Thymus (tissue), 11 donors: Measurements from ENCODE around the gene OTX2. TPM values are rescaled to one million over a fixed set of nuclear protein-coding genes. Genes with fewer than 3 reads are reported as not detected.

Experiments
- DNase-seq, 9 donors: peaks; one replicate each; pipeline ENCODE4 v3.0.0-alpha.2; 2013; ENCODE audit warnings: low spot score in 9 of 9, low read depth in 6 of 9, missing footprints in 1 of 9
- H3K27ac ChIP-seq, 2 donors: one replicate each; pipeline ENCODE4 v1.5.1; 2013; ENCODE audit warnings: control low read depth in 1 of 2, low read depth in 1 of 2, low read length in 1 of 2, mild to moderate bottlenecking in 1 of 2, moderate library complexity in 1 of 2
- H3K27me3 ChIP-seq, 2 donors: one replicate each; pipeline ENCODE4 v1.5.1; 2013; ENCODE audit warnings: low read length in 1 of 2; ENCODE audit not compliant: control insufficient read depth in 2 of 2, insufficient read depth in 1 of 2
- H3K36me3 ChIP-seq, 2 donors: one replicate each; pipeline ENCODE4 v1.5.1; 2013; ENCODE audit warnings: low read length in 1 of 2, mild to moderate bottlenecking in 1 of 2, moderate library complexity in 1 of 2; ENCODE audit not compliant: control insufficient read depth in 2 of 2, insufficient read depth in 2 of 2
- H3K4me1 ChIP-seq, 2 donors: one replicate each; pipeline ENCODE4 v1.5.1; 2013; ENCODE audit warnings: low read length in 2 of 2; ENCODE audit not compliant: control insufficient read depth in 2 of 2, insufficient read depth in 2 of 2
- H3K4me3 ChIP-seq, 2 donors: one replicate each; pipeline ENCODE4 v1.5.1; 2013; ENCODE audit warnings: low read length in 2 of 2, control low read depth in 1 of 2, mild to moderate bottlenecking in 1 of 2
- H3K9me3 ChIP-seq, 2 donors: one replicate each; pipeline ENCODE4 v1.5.1; 2013; ENCODE audit warnings: low read length in 1 of 2, mild to moderate bottlenecking in 1 of 2; ENCODE audit not compliant: control insufficient read depth in 2 of 2, insufficient read depth in 1 of 2
- WGBS: extraction: QIAGEN DNeasy Blood & Tissue Kit; methylation state at CpG from one replicate; pipeline ENCODE4 v1.1.7; 2013; 5-methylcytosine and 5-hydroxymethylcytosine counted together
- polyA plus RNA-seq: library from polyadenylated mRNA; stranded (reverse); fragments of 200-250 nt; gene quantifications from one replicate; pipeline ENCODE4 v1.2.3, GENCODE V29; 2013
- total RNA-seq: library from RNA; stranded (reverse); fragments of 120-200 nt; gene quantifications from one replicate; pipeline ENCODE4 v1.2.4, GENCODE V29; 2013
- donor health status: healthy.

The OTX2 gene
- total and polyA plus RNA-seq, 2 donors = 0.11 to 0.14 TPM

DNA sequence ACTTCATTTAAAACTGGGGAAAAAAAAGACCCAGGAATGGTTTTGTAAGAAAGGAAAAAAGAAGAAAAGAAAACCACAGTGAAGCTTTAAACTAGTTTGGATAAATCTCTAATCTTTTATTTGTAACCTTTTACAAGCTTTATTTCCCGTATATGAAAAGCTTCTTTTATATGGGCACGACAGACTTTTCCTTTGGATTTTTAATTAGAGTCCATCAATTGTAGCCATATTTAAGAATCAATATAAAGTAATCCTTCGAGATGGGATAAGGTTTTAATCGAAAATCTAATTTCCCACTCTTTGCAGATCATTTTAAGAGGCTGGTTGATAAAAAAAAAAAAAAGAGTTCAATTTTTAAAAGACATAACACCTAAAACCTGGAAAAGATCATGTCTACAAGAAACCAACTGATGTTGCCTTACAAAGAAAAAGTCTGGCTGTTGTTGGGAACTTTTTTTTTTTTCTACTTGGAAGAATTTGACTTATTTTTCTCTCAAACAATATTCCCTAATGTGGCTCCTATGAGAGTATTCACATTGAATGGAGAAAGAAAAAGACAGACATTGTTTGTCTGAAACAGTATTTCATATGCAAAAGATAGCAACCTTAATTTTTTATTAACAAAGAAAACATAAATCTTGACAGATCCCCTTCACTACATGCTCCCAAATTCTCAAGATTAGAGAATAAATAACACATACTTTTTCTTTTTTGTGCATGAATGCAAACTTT, 4.9 kb upstream of the OTX2 start:
- no peaks in the 10 kb centered on the region for H3K4me1 ChIP-seq
- H3K9me3 ChIP-seq = no peaks in the 10 kb centered on the region
- no peak for DNase-seq
- peaks cover 65 to 86% of the 10 kb centered on the region in 2 donors for H3K27me3 ChIP-seq
- no peak overlapping the region for H3K4me3 ChIP-seq
- H3K36me3 ChIP-seq = no peaks in the 10 kb centered on the region
- 10% methylated on average over 4 of the region's 4 CpGs for WGBS
- no peak overlapping the region for H3K27ac ChIP-seq

DNA sequence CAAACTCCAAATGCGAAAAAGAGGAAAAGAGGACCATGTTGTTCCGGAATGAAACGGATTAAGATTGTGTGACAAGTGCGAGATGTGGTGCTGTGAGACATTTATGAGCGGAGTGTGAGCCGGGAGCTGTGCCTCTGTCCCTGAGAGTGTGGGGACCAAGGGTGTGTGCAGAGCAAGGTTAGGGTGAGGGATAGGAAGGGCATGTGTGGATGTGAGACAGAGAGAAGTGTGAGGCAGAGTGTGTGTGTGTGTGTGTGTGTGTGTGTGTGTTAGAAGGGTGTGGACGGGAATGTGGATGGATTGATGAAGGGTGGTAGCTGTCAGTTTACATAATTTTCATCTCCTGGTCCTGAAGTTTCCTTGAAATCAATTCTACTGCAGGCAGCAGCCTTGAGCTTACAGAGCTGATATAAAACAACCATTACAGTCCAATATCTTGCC, 4.3 kb upstream of the OTX2 start:
- H3K4me3 ChIP-seq = no peak overlapping the region
- WGBS = 10% methylated on average over 7 of the region's 7 CpGs
- no peak for DNase-seq
- no peaks in the 10 kb centered on the region for H3K36me3 ChIP-seq
- no peaks in the 10 kb centered on the region for H3K9me3 ChIP-seq
- H3K27me3 ChIP-seq = peaks cover 70 to 92% of the 10 kb centered on the region in 2 donors
- H3K4me1 ChIP-seq = no peaks in the 10 kb centered on the region
- no peak overlapping the region for H3K27ac ChIP-seq

DNA sequence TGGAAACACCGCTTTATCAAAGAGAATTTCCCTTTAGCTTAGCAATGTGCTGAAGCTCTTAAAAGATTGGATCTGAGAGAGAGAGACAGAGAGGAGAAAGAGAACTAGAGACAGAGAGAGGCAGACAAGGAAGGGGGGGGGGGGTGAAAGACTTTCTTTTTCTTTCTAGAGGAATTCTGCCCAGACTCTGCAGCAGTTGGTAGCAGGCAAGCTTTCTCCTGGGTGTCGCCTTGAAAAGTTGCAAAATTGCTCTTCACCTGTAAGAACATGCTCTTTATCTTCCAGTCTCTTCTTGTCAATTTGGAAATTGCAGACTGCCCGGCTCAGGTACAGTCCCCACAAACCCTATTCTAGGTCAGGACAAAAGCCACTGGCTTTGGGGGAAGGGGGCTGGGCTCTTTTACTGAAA, 2.9 kb upstream of the OTX2 start:
- Histone ChIP-seq H3K27ac (no peak overlapping the region), H3K4me1 (no peaks in the 10 kb centered on the region), H3K9me3 (no peaks in the 10 kb centered on the region), H3K27me3 (peaks cover 77 to 100% of the 10 kb centered on the region in 2 donors), H3K4me3 (no peak overlapping the region), H3K36me3 (no peaks in the 10 kb centered on the region)
- DNase-seq = no peak
- WGBS = 9% methylated on average over 3 of the region's 3 CpGs

DNA sequence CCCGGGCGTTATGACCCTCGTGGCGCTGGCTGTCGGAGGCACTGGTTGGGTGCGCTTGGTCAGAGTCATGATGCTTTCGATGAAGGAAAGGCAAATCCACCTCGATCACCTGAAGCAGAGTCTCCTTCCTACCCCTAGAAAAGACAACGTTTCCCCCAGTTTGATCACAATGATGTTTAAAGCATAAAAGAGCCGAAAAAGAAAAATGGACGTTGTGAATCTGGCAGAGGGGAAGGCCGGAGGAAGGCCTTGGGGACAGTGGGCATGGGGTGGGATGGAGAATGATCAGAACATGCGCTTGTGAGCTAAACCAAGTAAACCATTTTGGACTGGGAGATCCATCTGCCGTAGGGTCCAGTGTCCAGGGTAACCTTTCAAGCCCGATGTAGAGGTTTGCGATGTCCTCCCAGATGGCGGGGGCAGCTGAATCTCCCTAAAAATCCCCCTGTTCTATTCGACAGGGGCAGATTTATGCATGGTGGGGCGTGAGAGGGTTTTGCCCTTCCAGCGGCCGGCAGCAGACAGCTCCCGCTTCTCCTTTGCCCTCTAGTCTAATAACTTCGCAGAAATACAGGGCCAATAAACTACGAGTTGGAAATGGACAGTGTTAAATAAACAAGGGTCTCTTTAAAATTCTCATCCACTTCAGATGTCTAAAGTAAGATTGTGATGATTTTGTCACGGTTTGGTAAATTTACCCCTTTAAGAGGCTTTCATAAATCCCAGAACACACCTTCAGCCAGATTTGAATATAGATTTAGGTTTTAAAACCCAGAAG, 2.3 kb upstream of the OTX2 start:
- no peaks in the 10 kb centered on the region for H3K9me3 ChIP-seq
- H3K27me3 ChIP-seq = peaks cover 76 to 100% of the 10 kb centered on the region in 2 donors
- H3K36me3 ChIP-seq = no peaks in the 10 kb centered on the region
- WGBS = 6% methylated on average over 25 of the region's 25 CpGs
- no peak overlapping the region for H3K4me3 ChIP-seq
- DNase-seq = no peak
- H3K4me1 ChIP-seq = no peaks in the 10 kb centered on the region
- no peak overlapping the region for H3K27ac ChIP-seq

DNA sequence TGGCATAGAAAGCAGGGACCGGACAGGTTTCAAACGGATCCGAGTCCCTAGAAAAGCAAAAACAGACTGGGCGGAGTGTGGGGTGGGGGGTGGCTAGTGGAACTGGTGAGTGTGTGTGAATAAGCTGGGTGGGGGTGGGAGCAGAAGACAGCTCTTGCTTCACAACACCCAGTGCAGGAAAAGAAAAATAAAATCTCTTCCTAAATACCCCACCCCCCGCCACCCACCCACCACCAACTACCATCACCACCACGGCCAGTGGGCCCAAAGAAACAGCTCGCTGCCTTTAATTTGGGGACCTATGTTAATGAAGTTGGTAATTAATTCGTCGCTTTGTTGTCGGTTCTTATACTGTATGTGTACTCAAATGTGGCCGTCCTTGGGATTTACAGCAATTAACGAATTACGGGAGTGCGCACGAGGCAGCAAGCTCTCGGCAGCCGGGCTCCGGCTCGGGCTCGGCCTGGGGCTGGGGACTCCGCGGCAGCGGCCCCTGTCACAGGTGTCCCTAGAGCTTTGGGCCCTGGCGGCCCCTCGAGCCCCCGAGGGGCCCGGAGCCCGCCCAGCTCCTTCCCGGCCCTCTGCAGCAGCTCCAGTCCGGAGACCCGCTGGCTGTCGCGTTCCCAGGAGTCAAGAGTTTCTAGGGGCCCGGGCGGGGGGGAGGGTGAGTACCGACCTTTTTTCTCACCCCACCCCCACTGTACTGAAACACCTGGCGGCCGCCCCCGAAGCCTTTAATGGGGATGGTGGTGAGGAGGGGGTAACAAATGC, 1.5 kb upstream of the OTX2 start:
- DNase-seq = no peak
- Histone ChIP-seq H3K36me3 (no peaks in the 10 kb centered on the region), H3K27ac (no peak overlapping the region), H3K4me1 (no peaks in the 10 kb centered on the region), H3K4me3 (no peak overlapping the region), H3K9me3 (no peaks in the 10 kb centered on the region), H3K27me3 (peaks cover 75 to 100% of the 10 kb centered on the region in 2 donors)
- 6% methylated on average over 39 of the region's 39 CpGs for WGBS

DNA sequence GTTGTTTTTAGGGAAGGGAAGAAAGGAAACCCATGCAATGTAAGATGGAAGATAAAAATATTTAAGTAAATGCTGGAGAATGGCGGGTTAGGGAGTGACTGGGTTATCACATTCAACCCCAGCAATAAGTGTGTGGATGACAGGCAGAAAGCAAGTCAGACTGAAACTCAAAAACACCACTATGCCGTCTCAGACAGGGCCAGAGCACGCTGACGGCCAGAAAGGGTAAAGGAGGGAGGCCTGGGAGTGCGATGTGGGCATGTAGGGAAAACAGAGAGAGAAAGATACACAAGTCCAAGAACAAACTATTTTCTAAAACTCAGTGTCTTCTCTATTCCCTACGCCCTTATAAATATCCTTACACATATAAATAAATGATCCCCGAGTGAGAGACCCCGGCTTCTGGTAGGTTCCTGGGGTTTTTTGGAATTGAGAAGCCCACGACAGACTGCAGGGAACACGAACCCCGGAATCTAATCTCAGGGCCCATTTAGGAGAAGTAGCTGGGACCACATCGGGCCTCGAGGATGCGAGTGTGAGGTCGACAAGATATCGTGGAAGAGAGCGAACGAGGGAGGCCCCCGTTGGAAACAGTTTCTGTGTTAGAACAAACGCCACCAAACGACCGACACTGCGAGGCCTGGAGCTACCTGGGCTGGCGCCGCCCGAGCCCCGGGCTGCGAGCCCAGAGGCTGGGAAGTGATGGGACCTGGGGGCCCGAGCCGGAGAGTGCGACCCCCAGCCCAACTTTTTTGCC, 735 bp upstream of the OTX2 start:
- H3K36me3 ChIP-seq = no peaks in the 10 kb centered on the region
- H3K4me1 ChIP-seq = no peaks in the 10 kb centered on the region
- no peak for DNase-seq
- no peak overlapping the region for H3K4me3 ChIP-seq
- H3K27me3 ChIP-seq = peaks cover 77 to 100% of the 10 kb centered on the region in 2 donors
- WGBS = 7% methylated on average over 31 of the region's 31 CpGs
- no peaks in the 10 kb centered on the region for H3K9me3 ChIP-seq
- no peak overlapping the region for H3K27ac ChIP-seq

DNA sequence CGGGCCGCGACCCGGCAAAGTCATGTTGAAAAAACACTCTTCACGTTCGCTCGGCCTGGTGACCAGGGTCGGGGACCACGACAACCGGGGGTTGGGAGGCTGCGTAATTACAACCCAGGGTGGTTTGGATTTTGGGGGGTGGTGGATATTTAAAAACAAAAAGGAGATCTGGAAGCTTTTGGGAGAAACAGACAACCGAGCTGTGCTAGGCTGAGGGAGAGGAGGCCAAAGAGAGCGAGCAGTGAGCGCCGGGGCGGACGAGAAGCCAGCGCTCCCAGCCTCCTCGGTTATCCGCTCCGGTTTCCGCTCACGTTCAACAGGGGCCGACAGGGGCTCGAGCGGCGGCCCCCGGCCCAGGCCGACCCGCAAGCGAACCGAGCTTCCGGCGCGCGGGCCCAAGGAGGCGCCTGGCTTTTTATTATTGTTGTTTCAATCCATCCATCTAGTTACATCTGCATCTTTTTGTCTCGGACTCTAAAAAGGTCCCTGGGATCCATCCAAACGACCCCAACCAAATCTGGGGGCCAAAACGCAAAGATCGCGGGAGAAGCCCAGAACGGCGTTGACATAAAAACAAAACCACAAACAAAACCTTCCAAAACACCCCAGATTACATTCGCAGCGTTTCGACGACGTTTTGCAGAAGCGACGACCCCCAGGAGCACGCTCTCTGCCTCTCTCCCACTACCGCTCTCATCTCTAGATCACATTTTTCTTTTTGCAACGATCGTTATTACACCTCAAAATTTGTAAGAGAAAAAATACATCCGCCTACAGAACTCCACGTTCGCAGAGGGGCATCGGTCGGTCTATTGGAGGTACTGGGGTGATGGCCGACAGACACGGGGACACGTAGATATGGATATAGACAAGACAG, 771 bp downstream of the OTX2 start:
- no peak overlapping the region for H3K4me3 ChIP-seq
- H3K4me1 ChIP-seq = no peaks in the 10 kb centered on the region
- H3K27ac ChIP-seq = no peak overlapping the region
- 8% methylated on average over 63 of the region's 63 CpGs for WGBS
- no peaks in the 10 kb centered on the region for H3K36me3 ChIP-seq
- peaks cover 85 to 99% of the 10 kb centered on the region in 2 donors for H3K27me3 ChIP-seq
- H3K9me3 ChIP-seq = no peaks in the 10 kb centered on the region
- no peak for DNase-seq
